IPS-20b (cell line): ENCODE results near the gene PLEK2.
A peak's percentile ranks its signal among the peaks of the same experiment; 100 is the strongest.

Experiments
- H3K27ac ChIP-seq: one replicate; pipeline ENCODE4 v1.5.1; 2013; ENCODE audit warnings: low read length
- H3K27me3 ChIP-seq: 2 replicates; pipeline ENCODE4 v1.6.1; 2013; ENCODE audit warnings: mild to moderate bottlenecking, low read length, inconsistent platforms; ENCODE audit not compliant: insufficient read depth
- H3K36me3 ChIP-seq: 2 replicates; pipeline ENCODE4 v1.6.1; 2013; ENCODE audit warnings: low read depth, mild to moderate bottlenecking, inconsistent platforms, low read length, moderate library complexity; ENCODE audit not compliant: insufficient read depth
- H3K4me1 ChIP-seq: 2 replicates; pipeline ENCODE4 v1.6.1; 2013; ENCODE audit warnings: mild to moderate bottlenecking, control low read depth, inconsistent platforms, low read length, moderate library complexity; ENCODE audit not compliant: insufficient read depth
- H3K4me3 ChIP-seq: 2 replicates; pipeline ENCODE4 v1.5.1; 2013; ENCODE audit warnings: mild to moderate bottlenecking, low read length, inconsistent platforms
- H3K9ac ChIP-seq: 2 replicates; pipeline ENCODE4 v1.6.1; 2013; ENCODE audit warnings: low read depth, mild to moderate bottlenecking, inconsistent platforms, low read length, moderate library complexity
- H3K9me3 ChIP-seq: 2 replicates; pipeline ENCODE4 v1.6.1; 2013; ENCODE audit warnings: mild to moderate bottlenecking, low read depth, low read length, inconsistent platforms; ENCODE audit not compliant: insufficient read depth

The PLEK2 gene

GRCh38 chr14:67371247-67372148, 40.5 kb downstream of the PLEK2 start:
- Histone ChIP-seq H3K9ac (no peak overlapping the region), H3K9me3 (no peaks in the 10 kb centered on the region), H3K4me1 (no peaks in the 10 kb centered on the region), H3K36me3 (peaks cover 91% of the 10 kb centered on the region), H3K27ac (no peak overlapping the region), H3K4me3 (no peak overlapping the region), H3K27me3 (no peaks in the 10 kb centered on the region)

GRCh38 chr14:67370830-67371229, 41.1 kb downstream of the PLEK2 start:
- Histone ChIP-seq H3K36me3 (peaks cover 91% of the 10 kb centered on the region), H3K9ac (no peak overlapping the region), H3K4me1 (no peaks in the 10 kb centered on the region), H3K27me3 (no peaks in the 10 kb centered on the region), H3K4me3 (no peak overlapping the region), H3K9me3 (no peaks in the 10 kb centered on the region), H3K27ac (no peak overlapping the region)

GRCh38 chr14:67365476-67365875, 46.5 kb downstream of the PLEK2 start:
- no peak overlapping the region for H3K4me3 ChIP-seq
- H3K9ac ChIP-seq: no peak overlapping the region
- H3K4me1 ChIP-seq: peaks cover 5% of the 10 kb centered on the region
- no peaks in the 10 kb centered on the region for H3K9me3 ChIP-seq
- H3K27me3 ChIP-seq: no peaks in the 10 kb centered on the region
- H3K36me3 ChIP-seq: peaks cover 71% of the 10 kb centered on the region
- no peak overlapping the region for H3K27ac ChIP-seq

- peaks cover 31% of the 10 kb centered on the region for H3K36me3 ChIP-seq
- peak overlapping the region; percentile 69 for H3K27ac ChIP-seq
- H3K4me3 ChIP-seq: peak overlapping the region; percentile 94
- peaks cover 5% of the 10 kb centered on the region for H3K4me1 ChIP-seq
- H3K9ac ChIP-seq: peak overlapping the region; percentile 89
- H3K9me3 ChIP-seq: no peaks in the 10 kb centered on the region
- no peaks in the 10 kb centered on the region for H3K27me3 ChIP-seq
These were observed 51.3 kb downstream of the PLEK2 start for GRCh38 chr14:67360470-67361206.

- H3K4me1 ChIP-seq: peaks cover 5% of the 10 kb centered on the region
- H3K27ac ChIP-seq: peak within 1 kb of the TSS; percentile 69
- peaks cover 24% of the 10 kb centered on the region for H3K36me3 ChIP-seq
- H3K9me3 ChIP-seq: no peaks in the 10 kb centered on the region
- H3K27me3 ChIP-seq: no peaks in the 10 kb centered on the region
- peak within 1 kb of the TSS; percentile 94 for H3K4me3 ChIP-seq
- peak within 1 kb of the TSS; percentile 91 for H3K9ac ChIP-seq
These were observed 52.0 kb downstream of the PLEK2 start, which contains the start of the genes ATP6V1D and EIF2S1 for GRCh38 chr14:67359775-67360469. ATP6V1D (minus strand) TSS chr14:67359804; CDS start chr14:67359698, 106 bp downstream. EIF2S1 (plus strand) TSS chr14:67360328; CDS start chr14:67364768, 4,440 bp downstream.

GRCh38 chr14:67358924-67359774, 52.8 kb downstream of the PLEK2 start:
- H3K27me3 ChIP-seq: no peaks in the 10 kb centered on the region
- peaks cover 5% of the 10 kb centered on the region for H3K4me1 ChIP-seq
- no peaks in the 10 kb centered on the region for H3K9me3 ChIP-seq
- peak overlapping the region; percentile 94 for H3K4me3 ChIP-seq
- peak overlapping the region; percentile 91 for H3K9ac ChIP-seq
- H3K27ac ChIP-seq: peak overlapping the region; percentile 16
- H3K36me3 ChIP-seq: peaks cover 16% of the 10 kb centered on the region; the same call in 1 of the 2 replicates

GRCh38 chr14:67357969-67358354, 54.0 kb downstream of the PLEK2 start:
- Histone ChIP-seq H3K27me3 (no peaks in the 10 kb centered on the region), H3K9me3 (no peaks in the 10 kb centered on the region), H3K27ac (no peak overlapping the region), H3K9ac (peak overlapping the region; percentile 91; the same call in 1 of the 2 replicates), H3K4me1 (peaks cover 5% of the 10 kb centered on the region), H3K36me3 (peaks cover 17% of the 10 kb centered on the region; the same call in 1 of the 2 replicates), H3K4me3 (peak overlapping the region; percentile 94)

GRCh38 chr14:67357186-67357968, 54.6 kb downstream of the PLEK2 start:
- no peaks in the 10 kb centered on the region for H3K9me3 ChIP-seq
- no peaks in the 10 kb centered on the region for H3K27me3 ChIP-seq
- no peak overlapping the region for H3K4me3 ChIP-seq
- peak overlapping the region; percentile 23; the same call in 1 of the 2 replicates for H3K9ac ChIP-seq
- peaks cover 5% of the 10 kb centered on the region for H3K4me1 ChIP-seq
- H3K36me3 ChIP-seq: peaks cover 14% of the 10 kb centered on the region; the same call in 1 of the 2 replicates
- H3K27ac ChIP-seq: no peak overlapping the region

- H3K4me1 ChIP-seq: no peaks in the 10 kb centered on the region
- no peaks in the 10 kb centered on the region for H3K27me3 ChIP-seq
- H3K4me3 ChIP-seq: no peak overlapping the region
- peaks cover 62% of the 10 kb centered on the region for H3K36me3 ChIP-seq
- no peak overlapping the region for H3K9ac ChIP-seq
- H3K9me3 ChIP-seq: no peaks in the 10 kb centered on the region
- H3K27ac ChIP-seq: no peak overlapping the region
These were observed 59.9 kb downstream of the PLEK2 start for GRCh38 chr14:67352055-67352454.

- Histone ChIP-seq H3K27ac (no peak overlapping the region), H3K4me3 (no peak overlapping the region)
These were observed 66.4 kb downstream of the PLEK2 start for GRCh38 chr14:67345583-67345982.

More at GRCh38 chr14:67345583-67345982, 66.4 kb downstream of the PLEK2 start:
- Histone ChIP-seq H3K4me1 (no peaks in the 10 kb centered on the region), H3K9me3 (no peaks in the 10 kb centered on the region), H3K27me3 (no peaks in the 10 kb centered on the region), H3K36me3 (peaks cover 79% of the 10 kb centered on the region), H3K9ac (no peak overlapping the region)
